T47D (cell line): ENCODE data around the gene STK32C.
"Not testable (repeated sequence)": the region's sequence is repeated elsewhere in the genome, so short reads cannot be mapped to it uniquely, and the experiment has no call there.

ENCODE experiments used
- DNase-seq, 2 experiments: peaks; one replicate each; pipeline versions ENCODE4 v3.0.0 to v3.0.0-alpha.2; 2011 to 2012; ENCODE audit warnings: low read depth in 1 of 2, low spot score in 1 of 2
- JUND ChIP-seq: IDR thresholded peaks from 2 replicates; pipeline ENCODE4 v1.6.1; 2012; ENCODE audit warnings: low read depth
- in situ Hi-C: cut with HindIII; loops from 2 replicates; pipeline ENCODE4 v1.10.0; 2016; ENCODE audit warnings: low sequenced_read_pairs, low pct_unique_long_range_greater_than_20kb

STK32C gene

DNA sequence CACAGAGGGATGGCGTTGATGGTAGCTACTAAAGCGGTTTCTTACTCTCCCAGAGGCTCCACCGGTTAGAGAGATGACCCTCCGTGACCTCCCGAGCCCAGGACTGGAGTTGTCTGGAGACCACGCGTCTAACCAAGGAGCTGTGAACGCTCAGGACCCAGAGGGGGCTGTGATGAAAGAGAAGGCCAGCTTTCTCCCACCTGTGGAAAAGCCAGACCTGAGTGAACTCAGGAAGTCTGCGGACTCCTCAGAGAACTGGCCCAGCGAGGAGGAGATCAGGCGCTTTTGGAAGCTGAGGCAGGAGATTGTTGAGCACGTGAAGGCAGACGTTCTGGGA lies 40.1 kb upstream of the STK32C start:
- TF ChIP-seq JUND: no peak
- in situ Hi-C loops: no loop called here
- no peak for DNase-seq

DNA sequence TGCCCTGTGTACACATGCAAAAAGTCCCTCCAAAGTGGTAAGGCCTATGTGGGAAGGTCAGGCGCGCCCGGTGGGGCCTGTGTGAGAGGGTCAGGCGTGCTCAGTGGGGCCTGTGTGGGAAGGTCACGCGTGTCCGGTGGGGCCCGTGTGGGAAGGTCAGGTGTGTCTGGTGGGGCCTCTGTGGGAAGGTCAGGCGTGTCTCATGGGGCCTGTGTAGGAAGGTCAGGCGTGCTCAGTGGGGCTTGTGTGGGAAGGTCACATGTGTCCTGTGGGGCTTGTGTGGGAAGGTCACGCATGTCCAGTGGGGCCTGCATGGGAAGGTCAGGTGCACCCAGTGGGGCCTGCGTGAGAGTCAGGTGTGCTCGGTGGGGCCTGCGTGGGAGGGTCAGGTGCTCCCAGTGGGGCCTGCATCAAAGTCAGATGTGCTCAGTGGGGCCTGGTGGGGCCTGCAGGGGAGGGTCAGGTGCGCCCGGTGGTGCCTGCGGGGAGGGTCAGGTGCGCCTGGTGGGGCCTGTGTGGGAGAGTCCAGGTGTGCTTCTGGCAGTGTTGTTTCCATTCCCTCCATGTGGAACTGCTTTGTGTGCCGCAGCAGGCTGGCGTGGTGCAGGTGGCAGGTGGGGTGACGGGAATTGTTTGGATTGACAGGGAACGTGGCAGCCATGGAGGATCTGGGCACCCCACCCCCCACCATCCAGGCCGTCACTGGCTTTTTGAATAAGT lies 39.6 kb upstream of the STK32C start:
- TF ChIP-seq JUND: no peak
- DNase-seq: no peak
- in situ Hi-C loops: no loop called here

DNA sequence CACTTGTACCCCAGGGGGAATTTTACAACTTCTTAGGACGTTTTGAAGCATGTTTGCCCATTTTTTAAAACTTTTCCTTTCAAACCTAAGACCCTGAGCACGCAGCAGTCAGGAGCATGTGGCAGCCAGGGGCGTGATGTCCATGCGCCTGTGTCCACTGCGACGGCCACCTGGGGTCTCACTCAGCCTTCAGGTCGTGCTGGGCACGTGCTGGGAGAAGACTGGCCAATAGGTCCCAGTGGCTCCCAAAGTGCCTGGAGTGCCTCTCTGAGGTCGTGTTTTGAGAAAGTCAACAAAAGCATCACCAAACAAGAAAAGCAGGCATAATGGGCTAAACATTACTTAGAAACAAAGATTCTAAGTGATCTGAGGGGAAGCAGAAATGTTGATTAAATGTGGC lies 39.1 kb upstream of the STK32C start:
- TF ChIP-seq JUND: no peak
- in situ Hi-C loops: no loop called here
- DNase-seq: peak in 1 of 2 experiments; percentile 28

DNA sequence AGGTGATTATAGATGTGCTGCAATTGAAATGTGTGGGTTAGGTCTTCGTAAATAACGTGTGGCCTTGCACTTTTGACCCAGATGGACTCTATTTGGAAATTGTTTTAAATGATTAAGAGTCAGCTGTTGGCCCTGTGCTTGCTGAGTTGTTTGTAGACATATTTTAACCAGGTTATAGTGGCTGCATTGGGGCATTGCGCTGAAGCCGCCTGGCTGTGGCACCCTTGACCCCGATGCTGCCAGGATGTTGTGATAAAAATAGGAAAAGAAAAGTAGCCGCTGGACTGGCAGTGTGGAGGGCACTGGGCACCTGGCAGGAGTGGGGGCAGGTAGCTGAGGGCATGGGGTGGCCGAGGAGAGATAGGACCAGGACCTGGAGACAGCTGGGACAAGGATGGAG lies 37.6 kb upstream of the STK32C start:
- no peak for TF ChIP-seq JUND
- in situ Hi-C loops: no loop called here
- DNase-seq: no peak

DNA sequence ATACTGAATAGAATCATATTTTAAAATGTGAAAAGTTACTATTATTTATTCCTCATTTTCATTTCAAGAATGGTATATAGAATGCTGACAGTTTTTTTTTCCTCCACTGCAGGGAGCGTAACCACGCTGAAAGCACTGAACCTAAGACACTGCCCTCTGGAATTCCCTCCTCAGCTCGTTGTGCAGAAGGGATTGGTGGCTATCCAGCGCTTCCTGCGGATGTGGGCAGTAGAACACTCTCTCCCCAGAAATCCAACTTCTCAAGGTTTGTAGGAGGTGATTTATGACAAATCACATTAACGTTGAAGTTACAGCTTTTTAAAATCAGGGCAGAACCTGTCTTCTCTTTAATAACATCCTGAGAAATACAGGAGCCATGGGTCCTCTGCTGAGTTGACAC lies 36.6 kb upstream of the STK32C start:
- in situ Hi-C loops: no loop called here
- no peak for TF ChIP-seq JUND
- no peak for DNase-seq

DNA sequence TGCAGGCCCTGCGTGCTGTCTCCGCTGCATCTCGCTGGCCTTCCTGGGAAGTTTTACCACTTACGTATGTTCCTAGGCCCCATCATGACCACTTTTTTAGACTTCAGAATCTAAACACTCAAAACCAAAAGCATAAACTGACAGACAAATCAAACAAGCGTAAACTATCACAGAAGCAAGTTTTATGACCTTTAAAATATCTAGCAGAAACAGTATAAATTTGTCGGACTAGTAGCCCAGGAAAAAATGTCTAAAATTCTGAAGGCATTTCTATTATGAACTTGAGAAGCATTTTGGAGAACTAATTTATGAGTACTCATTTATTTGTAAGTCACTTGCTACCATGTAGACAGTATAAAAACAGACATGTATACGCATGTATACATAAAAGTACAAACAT lies 34.8 kb upstream of the STK32C start:
- DNase-seq: no peak
- TF ChIP-seq JUND: no peak
- in situ Hi-C loops: no loop called here

DNA sequence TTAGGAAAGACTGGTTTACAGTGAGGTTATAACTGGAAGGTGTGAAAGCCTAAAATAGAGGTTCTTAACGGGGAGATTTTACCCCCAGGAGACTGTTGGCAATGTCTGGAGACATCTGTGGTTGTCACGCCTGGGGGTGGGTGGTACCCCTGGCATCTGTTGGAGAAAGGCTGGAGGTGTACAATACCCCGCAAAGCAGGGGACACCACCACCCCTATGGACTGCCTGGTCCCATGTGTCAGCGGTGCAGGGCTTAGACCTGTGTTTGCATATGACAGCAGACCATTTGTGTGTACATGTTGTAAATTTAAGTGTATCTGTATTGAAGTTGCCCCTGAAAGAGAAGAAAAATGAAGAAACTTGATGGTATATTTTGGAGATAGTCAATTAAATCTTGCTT lies 34.0 kb upstream of the STK32C start:
- in situ Hi-C loops: no loop called here

DNA sequence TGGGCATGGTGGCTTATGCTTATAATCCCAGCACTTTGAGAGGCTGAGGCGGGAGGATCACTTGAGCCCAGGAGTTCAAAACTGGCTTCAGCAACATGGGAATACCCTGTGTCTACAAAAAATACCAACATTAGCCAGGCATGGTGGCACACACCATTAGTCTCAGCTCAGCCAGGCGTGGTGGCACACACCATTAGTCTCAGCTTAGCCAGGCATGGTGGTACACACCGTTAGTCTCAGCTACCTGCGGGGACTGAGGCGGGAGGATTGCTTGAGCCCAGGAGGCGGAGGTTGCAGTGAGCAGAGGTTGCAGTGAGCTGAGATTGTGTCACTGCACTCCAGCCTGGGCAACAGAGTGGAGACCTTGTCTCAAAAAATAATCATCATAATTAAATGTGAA lies 33.3 kb upstream of the STK32C start:
- in situ Hi-C loops: no loop called here
- DNase-seq: no peak
- TF ChIP-seq JUND: no peak

More for the DNA sequence above, 34.0 kb upstream of the STK32C start:
- no peak for TF ChIP-seq JUND
- DNase-seq: no peak

DNA sequence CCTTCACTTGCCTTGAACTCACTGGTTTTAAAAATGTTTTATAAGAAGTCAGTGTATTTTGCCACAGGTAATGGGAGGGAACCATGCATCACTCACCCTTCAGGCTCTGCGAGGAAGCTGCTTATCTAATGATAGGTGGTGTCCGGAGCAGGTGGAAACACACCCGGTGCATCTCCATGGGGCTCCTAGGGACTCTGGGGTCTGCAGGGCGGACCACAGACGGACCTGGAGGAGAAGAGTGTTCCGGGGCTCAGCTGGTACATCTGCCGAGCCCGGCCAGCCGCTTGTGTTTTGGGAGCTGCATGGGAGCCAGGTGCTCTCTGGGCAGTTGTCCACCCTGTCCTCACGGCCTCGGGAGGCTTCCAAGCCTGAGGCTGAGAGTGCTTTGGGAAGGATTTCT lies 31.5 kb upstream of the STK32C start:
- TF ChIP-seq JUND: no peak
- in situ Hi-C loops: no loop called here
- DNase-seq: no peak

DNA sequence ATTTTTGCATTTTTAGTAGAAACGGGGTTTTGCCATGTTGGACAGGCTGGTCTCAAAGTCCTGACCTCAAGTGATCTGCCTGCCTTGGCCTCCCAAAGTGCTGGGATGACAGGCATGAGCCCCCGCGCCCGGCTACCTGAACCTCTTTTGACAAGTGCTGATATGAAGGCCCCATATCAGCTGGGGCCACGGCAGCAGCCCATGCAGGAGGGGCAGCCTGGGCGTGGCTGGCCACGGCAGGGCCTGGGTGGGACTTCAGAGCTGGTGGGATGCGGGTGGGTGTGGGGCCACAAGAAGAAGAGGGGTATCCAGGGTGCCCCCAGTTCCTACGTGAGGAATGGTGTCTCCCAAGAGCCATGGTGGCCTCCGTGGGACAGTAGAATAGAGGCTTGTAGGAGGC lies 31.1 kb upstream of the STK32C start:
- TF ChIP-seq JUND: no peak
- in situ Hi-C loops: no loop called here

DNA sequence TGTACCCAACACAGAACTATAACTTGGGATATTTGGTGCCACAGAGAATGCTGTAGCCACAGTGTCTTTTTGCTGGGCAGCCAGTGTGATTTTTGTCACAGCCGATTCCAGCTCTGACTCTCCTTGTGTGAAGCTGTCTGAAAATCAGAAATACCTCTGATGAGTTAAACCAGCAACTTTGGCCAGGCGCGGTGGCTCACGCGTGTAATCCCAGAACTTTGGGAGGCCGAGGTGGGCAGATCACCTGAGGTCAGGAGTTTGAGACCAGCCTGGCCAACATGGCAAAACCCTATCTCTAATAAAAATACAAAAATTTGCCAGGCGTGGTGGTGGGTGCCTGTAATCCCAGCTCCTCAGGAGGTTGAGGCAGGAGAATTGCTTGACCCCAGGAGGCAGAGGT lies 30.1 kb upstream of the STK32C start:
- in situ Hi-C loops, DNase-seq: not testable (repeated sequence)

More for the DNA sequence above, 31.1 kb upstream of the STK32C start:
- DNase-seq: no peak

DNA sequence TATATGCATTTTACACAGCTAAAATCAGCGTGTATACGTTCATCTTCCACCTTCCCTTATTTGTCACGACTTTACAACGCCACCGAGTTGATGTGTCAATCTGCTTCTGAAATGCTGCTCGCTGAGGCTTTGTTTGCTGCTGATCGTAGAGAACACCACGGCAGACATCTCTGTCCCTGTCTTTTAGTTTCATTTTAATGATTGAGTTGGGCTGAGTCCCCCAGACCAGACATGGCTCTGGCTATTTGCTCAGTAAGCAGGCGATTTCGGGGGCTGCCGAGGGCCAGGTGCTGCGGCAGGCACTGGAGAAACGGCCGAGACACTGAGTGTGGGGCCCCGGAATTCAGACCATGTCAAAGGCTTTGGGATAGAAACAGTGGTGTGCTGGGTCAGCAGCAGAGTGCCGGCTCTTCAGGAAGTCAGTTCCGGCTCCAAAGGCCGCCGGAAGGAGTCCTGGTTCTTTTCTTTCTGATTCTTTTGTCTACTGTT lies 29.2 kb upstream of the STK32C start:
- TF ChIP-seq JUND: no peak
- in situ Hi-C loops: no loop called here
- DNase-seq: no peak

DNA sequence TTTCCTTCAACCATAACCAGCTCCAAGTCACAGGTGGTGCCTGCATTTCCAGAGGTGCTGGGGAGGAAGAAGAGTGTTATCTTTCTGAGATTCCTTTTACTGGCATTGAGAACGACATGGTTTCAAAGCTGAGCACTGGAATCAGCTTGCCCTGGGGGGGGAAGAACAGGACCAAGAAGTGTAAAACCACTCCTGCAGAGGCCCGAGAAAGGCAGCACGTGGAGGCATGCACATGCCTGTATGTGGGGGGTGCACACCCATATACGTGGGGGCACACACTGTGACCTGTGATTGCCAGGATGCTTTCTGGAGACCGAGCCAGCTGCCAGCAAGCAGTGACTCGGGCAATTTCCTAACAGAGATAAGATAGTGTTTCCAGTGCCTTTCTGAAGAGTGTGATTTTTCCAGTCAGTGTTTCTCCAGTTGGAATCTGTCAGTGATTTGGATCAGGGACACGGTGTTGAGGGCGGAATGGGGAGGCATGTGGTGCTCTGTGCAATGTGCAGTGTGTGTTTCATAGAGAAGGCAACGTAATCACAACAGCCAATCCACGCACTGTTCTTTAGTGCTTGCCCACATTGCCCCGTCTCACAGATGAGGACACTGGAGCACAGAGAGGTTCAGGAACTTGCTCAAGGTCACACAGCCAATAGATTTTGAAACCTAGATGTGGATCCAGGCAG lies 28.5 kb upstream of the STK32C start:
- no peak for TF ChIP-seq JUND
- DNase-seq: no peak
- in situ Hi-C loops: no loop called here
